K562 (cell line): ENCODE data around the gene ISG20L2. TPM values are rescaled to one million over a fixed set of nuclear protein-coding genes. Genes with fewer than 3 reads are reported as not detected.
A peak's percentile ranks its signal among the peaks of the same experiment; 100 is the strongest.

Experiments
- ARID3B ChIP-seq: fragments of 250-450 bp; sonication (Bioruptor Pico); IDR thresholded peaks from 2 replicates; pipeline ENCODE4 v1.4.0; 2020; ENCODE audit warnings: borderline replicate concordance
- BHLHE40 ChIP-seq: IDR thresholded peaks from 2 replicates; pipeline ENCODE4 v1.6.1; 2011; ENCODE audit warnings: low read length, improper control_type of control experiment
- COPS2 ChIP-seq: fragments of 450-650 bp; conservative IDR thresholded peaks from 2 replicates; pipeline ENCODE4 v1.6.1; 2016; ENCODE audit warnings: mild to moderate bottlenecking, moderate library complexity
- CREBBP ChIP-seq: IDR thresholded peaks from one replicate; pipeline ENCODE4 v1.6.1; 2012; ENCODE audit warnings: low read depth, mild to moderate bottlenecking, control low read depth, inconsistent platforms, low read length
- DLX4 ChIP-seq: fragments of 250-450 bp; sonication (Bioruptor Pico); IDR thresholded peaks from 2 replicates; pipeline ENCODE4 v1.6.1; 2021; ENCODE audit warnings: mild to moderate bottlenecking
- DMBX1 ChIP-seq: fragments of 250-450 bp; sonication (Bioruptor Pico); IDR thresholded peaks from 2 replicates; pipeline ENCODE4 v1.8.0; 2022; ENCODE audit warnings: inconsistent platforms, mild to moderate bottlenecking, moderate library complexity, borderline replicate concordance
- E2F3 ChIP-seq: fragments of 250-450 bp; sonication (Bioruptor Pico); IDR thresholded peaks from 2 replicates; pipeline ENCODE4 v1.4.0; 2020; ENCODE audit warnings: mild to moderate bottlenecking
- GATAD2A ChIP-seq: fragments of 450-650 bp; IDR thresholded peaks from 2 replicates; pipeline ENCODE4 v1.6.1; 2017
- HES1 ChIP-seq: fragments of 450-650 bp; IDR thresholded peaks from 2 replicates; pipeline ENCODE4 v1.6.1; 2016; ENCODE audit warnings: low read depth, mild to moderate bottlenecking, moderate library complexity
- MEF2A ChIP-seq: IDR thresholded peaks from 2 replicates; pipeline ENCODE4 v1.6.1; 2011; ENCODE audit warnings: low read depth, mild to moderate bottlenecking, low read length, moderate library complexity; ENCODE audit not compliant: control insufficient read depth
- NEUROD1 ChIP-seq: fragments of 150-350 bp; IDR thresholded peaks from 2 replicates; pipeline ENCODE4 v1.6.1; 2014; ENCODE audit warnings: borderline replicate concordance, low read length, low read depth; ENCODE audit not compliant: partially characterized antibody
- POLR3G ChIP-seq: IDR thresholded peaks from 2 replicates; pipeline ENCODE4 v1.6.1; 2011; ENCODE audit not compliant: insufficient read length, insufficient replicate concordance; ENCODE audit errors: extremely low read depth
- PRMT5 ChIP-seq: sonication (generic); formaldehyde crosslinking; IDR thresholded peaks from 2 replicates; pipeline ENCODE4 v1.5.0; 2020; ENCODE audit warnings: missing genetic modification reagents
- SIN3A ChIP-seq, 2 experiments: fragments of 150-350 bp in 1 of 2; IDR thresholded peaks; 2 replicates each; pipeline ENCODE4 v1.6.1; 2011 to 2016; ENCODE audit warnings: borderline replicate concordance in 2 of 2, low read depth in 2 of 2, low read length in 2 of 2, mild to moderate bottlenecking in 2 of 2, moderate library complexity in 2 of 2; ENCODE audit not compliant: control insufficient read depth in 1 of 2
- TAL1 ChIP-seq: fragments of 450-650 bp; IDR thresholded peaks from 2 replicates; pipeline ENCODE4 v1.6.1; 2016; ENCODE audit warnings: mild to moderate bottlenecking
- TCF3 ChIP-seq: sonication (generic); formaldehyde crosslinking; IDR thresholded peaks from 2 replicates; pipeline ENCODE4 v1.4.0; 2020; ENCODE audit warnings: mild to moderate bottlenecking, missing genetic modification reagents
- THRAP3 ChIP-seq: fragments of 450-650 bp; IDR thresholded peaks from 2 replicates; pipeline ENCODE4 v1.6.1; 2016; ENCODE audit warnings: mild to moderate bottlenecking, inconsistent platforms, borderline replicate concordance
- ZFP1 ChIP-seq: fragments of 450-650 bp; formaldehyde crosslinking; IDR thresholded peaks from 2 replicates; pipeline ENCODE4 v1.4.0; 2020; ENCODE audit warnings: mild to moderate bottlenecking, mixed read lengths
- ZNF551 ChIP-seq: fragments of 250-450 bp; sonication (Bioruptor Pico); IDR thresholded peaks from 2 replicates; pipeline ENCODE4 v1.5.0; 2021; ENCODE audit warnings: mild to moderate bottlenecking, moderate library complexity
- ZNF609 ChIP-seq: sonication (generic); formaldehyde crosslinking; IDR thresholded peaks from 2 replicates; pipeline ENCODE4 v1.8.1; 2023; ENCODE audit warnings: missing genetic modification reagents, mild to moderate bottlenecking, borderline replicate concordance
- polyA plus RNA-seq, 8 experiments: library from polyadenylated mRNA; depleted of rRNA in 4 of 8; stranded (reverse) in 5 of 8; unstranded in 3 of 8; fragments of >200 nt; fragmentation: Nextera tagmentation in 2 of 8; fragmentation: Illumina TruSeq in 1 of 8; extraction: Ambion mirVana in 2 of 8; extraction: Trizol in 1 of 8; gene quantifications; 2 replicates each; pipeline versions ENCODE4 v1.2.1 to v1.2.3, GENCODE V29; 2011 to 2014; ENCODE audit warnings: inconsistent platforms in 1 of 8, missing spikeins in 1 of 8
- total RNA-seq, 7 experiments: library from RNA; depleted of rRNA in 6 of 7; stranded (reverse); fragments of >200 nt in 6 of 7; fragmentation: Illumina TruSeq in 2 of 7; extraction: Trizol in 2 of 7; gene quantifications; 2 replicates each; pipeline versions ENCODE4 v1.2.1 to v1.2.3, GENCODE V29; 2011 to 2021; ENCODE audit warnings: low replicate concordance in 1 of 7

The ISG20L2 gene
- total and polyA plus RNA-seq, 9 of the 15 experiments (the other 6 are each of a cell fraction or from before 2014, with no cell fraction given) = 21.3 to 130 (median 50.3) TPM

- TF ChIP-seq NEUROD1 = peak; percentile 37
- TF ChIP-seq TCF3 (CRISPR knock-in tag) = no peak; the same call in 1 of the 2 replicates
- TF ChIP-seq ZFP1 (CRISPR knock-in tag) = no peak
- no peak for TF ChIP-seq DLX4
- no peak for TF ChIP-seq COPS2
- TF ChIP-seq PRMT5 (CRISPR knock-in tag) = no peak
- no peak for TF ChIP-seq TAL1
- no peak for TF ChIP-seq ZNF551 (CRISPR knock-in tag)
- TF ChIP-seq CREBBP = no peak
- no peak for TF ChIP-seq POLR3G
- no peak for TF ChIP-seq MEF2A
- TF ChIP-seq ARID3B (CRISPR knock-in tag) = no peak
- TF ChIP-seq BHLHE40 = no peak
- no peak for TF ChIP-seq ZNF609 (CRISPR knock-in tag)
- TF ChIP-seq DMBX1 (CRISPR knock-in tag) = peak; percentile 90
- TF ChIP-seq E2F3 (CRISPR knock-in tag) = peak; percentile 33; the same call in 1 of the 2 replicates
- TF ChIP-seq SIN3A (IDR thresholded peaks at IDR 0.05; ENCODE audit: borderline replicate concordance in 2 of 2, control insufficient read depth in 1 of 2, low read depth in 2 of 2, low read length in 2 of 2) = no peak
- TF ChIP-seq HES1 = no peak
- TF ChIP-seq GATAD2A = peak; percentile 66; the same call in 1 of the 2 replicates
- no peak for TF ChIP-seq THRAP3
Measured at GRCh38 chr1:156693848-156694689, 34.5 kb downstream of the ISG20L2 start (continued).
